GM13977 (cell line): ENCODE results near the gene VKORC1.

Source experiments
- DNase-seq: peaks from one replicate; pipeline ENCODE4 v3.0.0; 2012; ENCODE audit warnings: low spot score
- in situ Hi-C: fragments of 300-500 bp; cut with MboI; formaldehyde crosslinking; loops from one replicate; pipeline ENCODE4 v1.12.0; 2022; ENCODE audit warnings: low sequenced_read_pairs, low pct_unique_long_range_greater_than_20kb, mixed read lengths, inconsistent platforms; ENCODE audit not compliant: unreplicated experiment
- TF ChIP-seq, protein P1 (sequence below): IDR thresholded peaks from 2 replicates; pipeline ENCODE4 v1.5.1; 2012; ENCODE audit warnings: mild to moderate bottlenecking, control low read depth; ENCODE audit not compliant: insufficient read depth; ENCODE audit errors: extremely low read depth, missing control alignments

VKORC1 gene

GRCh38 chr16:31086629-31086906 lies 8.0 kb downstream of the VKORC1 start:
- in situ Hi-C loops, result no loop called here
- DNase-seq, result no peak
- TF ChIP-seq, protein P1, sequence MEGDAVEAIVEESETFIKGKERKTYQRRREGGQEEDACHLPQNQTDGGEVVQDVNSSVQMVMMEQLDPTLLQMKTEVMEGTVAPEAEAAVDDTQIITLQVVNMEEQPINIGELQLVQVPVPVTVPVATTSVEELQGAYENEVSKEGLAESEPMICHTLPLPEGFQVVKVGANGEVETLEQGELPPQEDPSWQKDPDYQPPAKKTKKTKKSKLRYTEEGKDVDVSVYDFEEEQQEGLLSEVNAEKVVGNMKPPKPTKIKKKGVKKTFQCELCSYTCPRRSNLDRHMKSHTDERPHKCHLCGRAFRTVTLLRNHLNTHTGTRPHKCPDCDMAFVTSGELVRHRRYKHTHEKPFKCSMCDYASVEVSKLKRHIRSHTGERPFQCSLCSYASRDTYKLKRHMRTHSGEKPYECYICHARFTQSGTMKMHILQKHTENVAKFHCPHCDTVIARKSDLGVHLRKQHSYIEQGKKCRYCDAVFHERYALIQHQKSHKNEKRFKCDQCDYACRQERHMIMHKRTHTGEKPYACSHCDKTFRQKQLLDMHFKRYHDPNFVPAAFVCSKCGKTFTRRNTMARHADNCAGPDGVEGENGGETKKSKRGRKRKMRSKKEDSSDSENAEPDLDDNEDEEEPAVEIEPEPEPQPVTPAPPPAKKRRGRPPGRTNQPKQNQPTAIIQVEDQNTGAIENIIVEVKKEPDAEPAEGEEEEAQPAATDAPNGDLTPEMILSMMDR, result no peak

- no peak for DNase-seq
- TF ChIP-seq, protein P1, result no peak
- in situ Hi-C loops, result no loop called here
Observed at GRCh38 chr16:31085873-31086628, 8.5 kb downstream of the VKORC1 start.

DNA sequence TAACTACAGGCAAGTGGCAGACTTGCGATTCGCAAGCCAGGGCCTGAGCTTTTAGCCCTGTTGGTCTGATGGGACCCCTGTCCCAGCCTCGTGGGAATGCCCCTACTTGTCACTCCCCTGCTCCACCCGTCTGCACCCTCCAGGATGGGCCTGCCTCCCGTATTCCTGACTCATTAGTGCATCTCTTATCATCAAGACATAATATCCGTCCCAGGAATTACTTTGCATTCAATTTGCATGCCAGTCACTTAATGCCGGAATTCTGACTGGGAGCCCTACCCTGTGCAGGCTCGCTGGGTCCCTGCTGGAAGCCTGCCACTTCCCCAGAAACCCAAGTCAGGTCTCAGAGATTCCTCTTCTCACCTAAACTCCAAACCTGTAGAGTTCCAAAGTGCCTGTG lies 9.2 kb downstream of the VKORC1 start:
- in situ Hi-C loops, result no loop called here
- TF ChIP-seq, protein P1, result no peak
- DNase-seq, result no peak

DNA sequence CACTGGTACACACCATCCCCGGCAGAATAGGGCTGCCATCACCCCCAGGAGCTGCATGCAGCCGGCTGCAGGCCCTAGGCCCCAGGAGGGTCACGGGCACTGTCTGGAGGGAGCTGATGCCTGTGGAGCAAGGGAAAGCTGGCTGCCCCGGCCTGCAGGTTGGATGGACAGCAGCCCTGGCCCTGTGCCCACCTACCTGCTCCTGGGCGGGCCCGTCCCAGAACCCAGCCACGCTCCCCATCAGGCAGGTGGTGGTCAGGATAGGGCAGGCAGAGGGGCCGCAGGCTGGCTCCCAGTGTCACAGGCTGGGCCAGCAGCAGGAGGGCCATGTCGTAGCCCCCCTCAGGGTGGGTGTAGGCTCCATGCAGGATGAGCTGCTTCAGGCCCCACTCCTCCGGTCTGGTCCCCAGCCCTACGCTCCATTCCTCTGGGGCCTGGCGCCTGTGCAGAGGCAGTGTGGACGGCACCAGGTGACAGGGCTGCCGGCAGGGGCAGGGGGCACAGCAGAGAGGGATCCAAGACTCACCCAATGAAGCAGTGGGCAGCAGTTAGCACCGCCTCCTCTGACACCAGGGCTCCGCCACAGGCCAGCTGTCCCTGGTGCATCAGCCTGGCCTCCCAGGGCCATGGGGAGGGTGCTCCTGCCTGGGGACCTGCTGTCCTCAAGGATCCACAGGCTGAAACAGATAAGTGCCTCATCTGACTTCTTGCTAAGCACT lies 9.9 kb downstream of the VKORC1 start:
- in situ Hi-C loops, result no loop called here
- no peak for DNase-seq
- TF ChIP-seq, protein P1, result no peak

GRCh38 chr16:31083981-31084380 lies 10.6 kb downstream of the VKORC1 start:
- TF ChIP-seq, protein P1, result no peak
- no peak for DNase-seq
- in situ Hi-C loops, result no loop called here

DNA sequence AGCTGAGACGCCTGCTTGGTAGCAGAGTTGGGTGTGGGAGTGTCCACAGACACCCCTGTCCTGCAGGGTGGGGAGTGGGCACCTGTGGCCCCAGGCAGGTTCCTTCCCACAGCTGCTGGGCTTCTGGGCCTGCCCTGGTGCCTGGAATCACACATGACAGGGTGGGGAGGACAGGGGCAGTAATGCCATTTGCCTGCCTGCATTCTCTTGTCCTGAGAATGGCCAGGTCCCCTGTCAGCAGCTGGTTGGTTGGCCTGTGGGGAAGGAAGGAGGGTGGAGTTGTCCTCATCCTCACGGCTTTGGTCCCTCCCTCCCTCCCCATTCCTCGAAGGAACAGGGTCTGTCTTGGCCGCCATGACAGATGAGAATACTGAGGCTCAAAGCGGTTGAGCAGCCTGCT lies 11.0 kb downstream of the VKORC1 start:
- no peak for DNase-seq
- in situ Hi-C loops, result no loop called here
- TF ChIP-seq, protein P1, result no peak
